ENCODE measurements around the gene USP24. TPM values are rescaled to one million over a fixed set of nuclear protein-coding genes. Genes with fewer than 3 reads are reported as not detected.
"Not testable (repeated sequence)": the region's sequence is repeated elsewhere in the genome, so short reads cannot be mapped to it uniquely, and the experiment has no call there.

Gene USP24
- total RNA-seq, 1 donor from 2014 or later = 49.5 TPM

DNA sequence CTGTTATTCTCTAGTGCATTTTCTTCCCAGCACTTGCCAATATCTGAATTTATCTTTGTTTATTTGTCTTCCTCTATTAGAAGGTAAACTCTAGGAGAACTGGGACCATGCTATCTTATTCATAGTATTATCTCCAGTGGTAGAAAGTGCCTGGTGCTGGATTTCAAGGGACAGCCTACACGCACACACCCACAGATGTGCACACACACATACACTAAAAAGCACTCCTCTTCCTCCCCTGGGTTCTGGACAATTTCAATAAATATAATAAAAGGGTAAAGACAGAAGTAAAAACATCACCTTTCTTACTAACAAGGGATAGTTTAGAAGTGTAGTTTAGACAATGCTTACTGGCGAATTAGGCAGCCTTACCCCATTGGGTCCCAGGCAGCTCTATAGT lies 28.5 kb upstream of the USP24 start:
- intact Hi-C loops (cut with micrococcal nuclease) = no loop called here
- no peak for DNase-seq
- peaks cover 14% of the 10 kb centered on the region for H3K27me3 Mint-ChIP-seq
- H3K4me1 Mint-ChIP-seq = no peaks in the 10 kb centered on the region
- H3K27ac Mint-ChIP-seq = no peak overlapping the region
- H3K4me3 Mint-ChIP-seq = no peak overlapping the region
- no peaks in the 10 kb centered on the region for H3K36me3 Mint-ChIP-seq (ENCODE audit: low read depth)
- H3K9me3 Mint-ChIP-seq = no peaks in the 10 kb centered on the region

DNA sequence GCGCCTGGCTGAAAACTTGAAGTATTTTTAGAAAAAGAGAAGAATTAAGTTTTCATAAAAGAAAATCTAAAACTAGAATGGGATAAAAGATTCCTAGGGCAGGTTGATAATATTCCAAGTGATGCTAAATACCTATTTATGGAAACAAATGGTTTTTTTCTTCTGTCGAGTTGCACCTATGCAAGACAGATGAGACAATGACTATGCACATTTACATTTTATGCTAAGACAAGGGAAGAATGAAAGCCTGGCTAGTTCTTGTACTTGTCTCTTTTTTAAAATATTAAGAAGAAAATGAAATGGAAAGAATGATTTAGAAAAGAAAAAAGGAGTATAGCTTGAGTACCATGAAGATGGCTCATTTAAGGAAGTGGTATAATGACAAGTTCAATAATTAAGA lies 24.4 kb upstream of the USP24 start:
- no peak overlapping the region for H3K4me3 Mint-ChIP-seq
- intact Hi-C loops (cut with micrococcal nuclease) = no loop called here
- no peaks in the 10 kb centered on the region for H3K9me3 Mint-ChIP-seq
- no peak for DNase-seq
- H3K36me3 Mint-ChIP-seq (ENCODE audit: low read depth) = no peaks in the 10 kb centered on the region
- H3K4me1 Mint-ChIP-seq = no peaks in the 10 kb centered on the region
- H3K27me3 Mint-ChIP-seq = peaks cover 19% of the 10 kb centered on the region
- no peak overlapping the region for H3K27ac Mint-ChIP-seq

GRCh38 chr1:55235722-55236121 lies 20.6 kb upstream of the USP24 start:
- no peaks in the 10 kb centered on the region for H3K36me3 Mint-ChIP-seq (ENCODE audit: low read depth)
- no peak overlapping the region for H3K27ac Mint-ChIP-seq
- H3K9me3 Mint-ChIP-seq = peaks cover 6% of the 10 kb centered on the region
- H3K27me3 Mint-ChIP-seq = peaks cover 20% of the 10 kb centered on the region
- peaks cover 5% of the 10 kb centered on the region for H3K4me1 Mint-ChIP-seq
- intact Hi-C loops (cut with micrococcal nuclease) = no loop called here
- H3K4me3 Mint-ChIP-seq = no peak overlapping the region
- no peak for DNase-seq

- no peak overlapping the region for H3K4me3 Mint-ChIP-seq
- H3K27ac Mint-ChIP-seq = no peak overlapping the region
- peaks cover 10% of the 10 kb centered on the region for H3K9me3 Mint-ChIP-seq
- no peak for DNase-seq
- H3K27me3 Mint-ChIP-seq = peaks cover 28% of the 10 kb centered on the region
- peaks cover 5% of the 10 kb centered on the region for H3K4me1 Mint-ChIP-seq
- no peaks in the 10 kb centered on the region for H3K36me3 Mint-ChIP-seq (ENCODE audit: low read depth)
- intact Hi-C loops (cut with micrococcal nuclease) = no loop called here
Measured at GRCh38 chr1:55234016-55234415, 18.9 kb upstream of the USP24 start.

DNA sequence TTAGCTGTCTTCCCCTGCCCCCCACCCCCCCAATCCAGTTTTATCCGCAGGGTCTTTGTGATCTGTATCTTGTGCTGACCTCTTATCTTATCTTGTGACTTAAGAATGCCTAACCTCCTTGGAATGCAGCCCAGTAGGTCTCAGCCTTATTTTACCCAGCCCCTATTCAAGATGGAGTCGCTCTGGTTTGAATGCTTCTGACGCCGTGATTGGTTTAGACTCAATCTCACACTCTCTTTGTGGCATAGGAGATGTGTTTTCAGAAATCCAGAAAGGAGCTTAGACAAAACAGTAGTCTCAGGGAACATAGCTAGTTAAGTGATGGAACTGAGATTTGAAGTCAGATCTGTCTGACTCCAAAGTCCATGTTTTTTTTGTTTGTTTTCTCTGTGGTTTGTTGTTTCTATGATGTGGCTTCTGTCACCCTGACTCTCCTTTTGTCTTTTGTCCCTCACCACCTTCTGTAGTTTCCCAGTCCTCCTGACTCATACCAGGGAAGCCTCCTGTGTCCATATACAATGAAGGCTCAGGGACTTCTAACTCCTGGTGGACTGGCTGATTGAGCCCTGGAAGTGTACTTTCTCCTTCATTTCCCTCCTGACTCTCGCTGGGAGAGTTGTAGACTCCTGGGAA lies 18.1 kb upstream of the USP24 start:
- Mint-ChIP-seq H3K4me1 (peaks cover 5% of the 10 kb centered on the region), H3K4me3 (no peak overlapping the region), H3K27me3 (peaks cover 29% of the 10 kb centered on the region), H3K9me3 (peaks cover 13% of the 10 kb centered on the region), H3K36me3 (ENCODE audit: low read depth) (no peaks in the 10 kb centered on the region), H3K27ac (no peak overlapping the region)
- intact Hi-C loops (cut with micrococcal nuclease) = no loop called here
- DNase-seq = no peak

DNA sequence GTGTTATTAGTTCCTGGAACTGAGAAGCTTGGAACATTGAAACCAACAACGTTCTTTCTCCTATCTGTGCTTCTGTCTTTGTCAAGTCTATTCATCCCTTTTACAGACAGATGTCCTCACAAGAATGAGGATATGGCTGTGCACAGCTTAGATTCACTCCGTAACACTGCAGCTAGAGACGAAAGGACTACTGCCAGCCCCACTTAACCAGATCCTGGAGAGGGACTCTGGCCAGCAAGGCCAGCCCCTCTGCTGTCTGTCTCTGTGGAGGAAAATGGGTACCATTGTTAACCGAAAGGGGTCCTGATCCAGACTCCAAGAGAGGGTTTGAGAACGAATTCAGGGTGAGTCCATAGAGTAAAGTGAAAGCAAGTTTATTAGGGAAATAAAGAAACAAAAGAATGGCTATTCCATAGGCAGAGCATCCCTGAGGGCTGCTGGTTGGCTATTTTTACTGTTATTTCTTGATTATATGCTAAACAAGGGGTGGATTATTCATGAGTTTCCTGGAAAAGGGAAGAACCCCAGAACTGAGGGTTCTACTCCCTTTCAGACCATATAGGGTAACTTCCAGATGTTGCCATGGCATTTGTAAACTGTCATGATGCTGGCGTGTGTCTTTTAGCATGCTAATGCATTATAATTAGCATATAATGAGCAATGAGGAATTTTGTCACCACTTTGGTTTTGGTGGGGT lies 17.4 kb upstream of the USP24 start:
- Mint-ChIP-seq H3K4me1 (peaks cover 5% of the 10 kb centered on the region), H3K27ac (no peak overlapping the region), H3K9me3 (peaks cover 13% of the 10 kb centered on the region), H3K27me3 (peaks cover 29% of the 10 kb centered on the region), H3K36me3 (ENCODE audit: low read depth) (no peaks in the 10 kb centered on the region), H3K4me3 (no peak overlapping the region)
- no peak for DNase-seq
- intact Hi-C loops (cut with micrococcal nuclease) = no loop called here

DNA sequence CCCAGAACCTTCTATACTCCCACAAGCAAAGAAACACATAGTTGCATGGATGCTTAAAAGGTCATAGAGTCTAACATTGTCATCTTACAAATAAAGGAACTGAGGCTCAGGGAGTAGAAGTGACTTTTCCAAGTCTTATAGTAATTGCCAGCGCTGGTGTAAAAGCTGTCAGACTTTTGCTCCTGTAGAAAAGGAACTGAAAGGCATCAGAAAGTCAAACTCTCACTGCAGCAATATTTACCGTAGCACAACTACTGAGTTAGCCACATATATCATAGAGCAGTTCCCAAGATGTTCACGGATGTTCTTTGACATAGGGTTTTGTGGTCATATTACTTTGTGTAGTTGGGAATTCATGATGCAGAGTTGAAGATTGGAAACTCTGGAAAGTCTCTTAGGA lies 16.6 kb upstream of the USP24 start:
- H3K36me3 Mint-ChIP-seq (ENCODE audit: low read depth) = no peaks in the 10 kb centered on the region
- peaks cover 16% of the 10 kb centered on the region for H3K9me3 Mint-ChIP-seq
- H3K27ac Mint-ChIP-seq = no peak overlapping the region
- no peak overlapping the region for H3K4me3 Mint-ChIP-seq
- H3K27me3 Mint-ChIP-seq = peaks cover 29% of the 10 kb centered on the region
- DNase-seq = no peak
- peaks cover 5% of the 10 kb centered on the region for H3K4me1 Mint-ChIP-seq
- intact Hi-C loops (cut with micrococcal nuclease) = no loop called here

DNA sequence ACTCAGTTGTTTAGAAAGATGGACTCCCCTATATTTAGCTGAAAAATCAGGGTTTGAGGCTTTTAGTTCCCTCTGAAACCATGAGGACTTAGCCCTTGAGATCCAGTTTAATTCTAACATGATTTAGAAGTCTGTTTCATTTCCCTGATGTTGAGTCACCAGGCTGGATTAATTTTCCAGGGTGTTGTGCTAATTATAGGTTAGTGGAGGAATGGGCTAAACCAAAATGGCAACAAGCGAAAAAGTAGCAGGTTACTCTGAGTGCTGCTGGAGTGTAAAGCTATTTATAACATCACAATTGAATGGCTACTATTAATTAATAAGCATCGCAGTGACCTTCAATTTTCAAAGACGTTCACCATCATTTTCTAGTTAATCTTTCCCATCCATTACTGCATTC lies 15.5 kb upstream of the USP24 start:
- no peak for DNase-seq
- peaks cover 16% of the 10 kb centered on the region for H3K9me3 Mint-ChIP-seq
- peaks cover 5% of the 10 kb centered on the region for H3K4me1 Mint-ChIP-seq
- intact Hi-C loops (cut with micrococcal nuclease) = no loop called here
- H3K4me3 Mint-ChIP-seq = no peak overlapping the region
- H3K27ac Mint-ChIP-seq = no peak overlapping the region
- peaks cover 27% of the 10 kb centered on the region for H3K27me3 Mint-ChIP-seq
- no peaks in the 10 kb centered on the region for H3K36me3 Mint-ChIP-seq (ENCODE audit: low read depth)

DNA sequence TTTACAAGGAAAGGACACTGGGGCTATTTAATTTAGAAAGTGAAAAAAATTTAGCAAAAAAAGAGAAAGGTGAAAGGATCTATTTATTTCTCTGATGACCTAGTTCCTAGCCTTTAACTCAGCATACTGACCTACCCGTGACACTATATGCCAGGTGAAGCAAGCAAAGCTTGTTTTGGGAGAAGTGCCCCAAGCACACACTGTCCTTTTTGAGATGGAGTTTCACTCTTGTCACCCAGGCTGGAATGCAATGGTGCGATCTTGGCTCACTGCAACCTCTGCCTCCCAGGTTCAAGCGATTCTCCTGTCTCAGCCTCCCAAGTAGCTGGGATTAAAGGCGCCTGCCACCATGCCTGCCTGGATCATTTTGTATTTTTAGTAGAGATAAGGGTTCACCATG lies 14.6 kb upstream of the USP24 start:
- H3K4me1 Mint-ChIP-seq; intact Hi-C loops (cut with micrococcal nuclease); H3K27ac Mint-ChIP-seq: not testable (repeated sequence)

DNA sequence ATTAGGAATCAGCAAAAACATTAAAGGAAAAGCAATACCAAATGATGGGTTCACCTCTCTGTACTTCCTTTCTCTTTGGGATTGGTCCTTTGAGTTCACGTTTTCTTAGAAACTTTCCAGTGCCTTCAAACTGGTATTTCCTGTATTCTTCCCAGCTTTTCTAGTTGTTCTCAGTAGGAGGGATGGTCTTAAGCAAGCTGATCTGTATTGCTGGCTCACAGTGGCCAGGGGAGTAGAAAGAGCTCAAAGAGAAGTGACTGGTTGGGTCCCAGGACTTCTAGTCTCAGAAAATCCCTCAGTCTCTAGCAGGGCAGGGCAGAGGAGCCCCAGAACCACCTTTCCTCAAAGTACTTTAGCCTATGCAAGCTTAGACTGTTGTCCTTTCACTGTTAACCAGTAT lies 10.1 kb upstream of the USP24 start:
- peak; percentile 33 for DNase-seq
- intact Hi-C loops (cut with micrococcal nuclease) = no loop called here
- Mint-ChIP-seq H3K4me3 (no peak overlapping the region), H3K27me3 (peaks cover 15% of the 10 kb centered on the region), H3K9me3 (peaks cover 11% of the 10 kb centered on the region), H3K27ac (no peak overlapping the region), H3K36me3 (ENCODE audit: low read depth) (no peaks in the 10 kb centered on the region), H3K4me1 (no peaks in the 10 kb centered on the region)

More for the DNA sequence above, 14.6 kb upstream of the USP24 start:
- not testable (repeated sequence) for H3K36me3 Mint-ChIP-seq (ENCODE audit: low read depth); H3K4me3 Mint-ChIP-seq; DNase-seq
- peaks cover 16% of the 10 kb centered on the region for H3K9me3 Mint-ChIP-seq
- peaks cover 27% of the 10 kb centered on the region for H3K27me3 Mint-ChIP-seq

- Mint-ChIP-seq H3K27me3 (peaks cover 12% of the 10 kb centered on the region), H3K4me1 (no peaks in the 10 kb centered on the region), H3K36me3 (ENCODE audit: low read depth) (no peaks in the 10 kb centered on the region), H3K9me3 (peaks cover 11% of the 10 kb centered on the region), H3K4me3 (no peak overlapping the region), H3K27ac (no peak overlapping the region)
- DNase-seq = peak; percentile 39
- intact Hi-C loops (cut with micrococcal nuclease) = no loop called here
Measured at GRCh38 chr1:55224729-55225128, 9.6 kb upstream of the USP24 start.

DNA sequence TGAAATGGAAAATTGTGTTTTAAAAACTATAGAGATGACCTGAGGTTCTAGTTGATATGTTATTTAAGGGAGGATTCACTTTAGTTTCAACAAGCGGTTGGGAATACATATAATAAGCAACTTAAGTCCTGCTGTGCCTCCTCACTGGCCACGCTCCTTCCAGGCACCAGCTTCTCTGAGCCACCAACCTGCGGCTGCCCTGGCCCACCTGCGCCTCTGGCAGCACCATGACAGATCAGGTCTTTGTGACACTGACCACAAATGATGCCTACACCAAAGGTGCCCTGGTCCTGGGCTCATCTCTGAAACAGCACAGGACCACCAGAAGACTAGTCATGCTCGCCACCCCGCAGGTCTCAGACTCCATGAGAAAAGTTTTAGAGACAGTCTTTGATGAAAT lies 7.0 kb upstream of the USP24 start:
- Mint-ChIP-seq H3K4me1 (peaks cover 7% of the 10 kb centered on the region), H3K36me3 (ENCODE audit: low read depth) (no peaks in the 10 kb centered on the region), H3K4me3 (no peak overlapping the region), H3K9me3 (no peaks in the 10 kb centered on the region), H3K27me3 (peaks cover 5% of the 10 kb centered on the region), H3K27ac (no peak overlapping the region)
- no peak for DNase-seq
- intact Hi-C loops (cut with micrococcal nuclease) = no loop called here

DNA sequence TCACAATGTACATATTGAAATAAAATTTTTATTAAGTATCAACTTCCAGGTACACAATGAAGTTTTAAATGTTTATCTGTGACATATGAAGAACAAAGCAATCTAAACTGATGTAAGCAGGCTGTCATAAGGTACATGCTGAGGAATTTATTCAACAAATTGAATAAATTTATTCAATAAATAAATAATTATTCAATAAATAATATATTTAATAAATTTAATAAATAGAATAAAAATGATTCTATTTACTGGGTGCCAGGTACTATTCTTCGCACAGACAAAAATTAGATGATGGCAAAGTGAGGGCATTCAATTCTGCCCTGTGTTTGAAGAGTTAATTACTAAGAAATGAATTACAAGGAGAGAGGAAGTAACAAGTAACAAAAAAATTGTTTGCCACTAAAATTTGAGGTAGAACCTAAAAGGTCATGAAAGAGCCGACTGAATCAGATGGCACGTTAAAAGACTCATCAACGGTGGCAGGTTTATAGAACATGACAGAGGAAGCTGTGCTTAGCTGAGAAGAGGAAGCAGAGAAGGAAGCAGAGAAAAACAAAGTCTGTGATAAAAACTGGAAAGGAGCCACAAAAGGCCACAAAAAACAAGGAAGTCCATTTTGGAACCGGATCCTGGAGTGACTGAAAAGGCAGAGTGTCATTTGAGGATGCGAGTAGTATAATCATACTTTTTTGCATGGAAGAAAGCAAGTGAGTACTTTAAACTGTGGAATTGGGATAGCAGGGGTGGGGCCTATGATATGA lies 2.2 kb upstream of the USP24 start:
- peak overlapping the region; percentile 17 for H3K4me3 Mint-ChIP-seq
- peaks cover 12% of the 10 kb centered on the region for H3K36me3 Mint-ChIP-seq (ENCODE audit: low read depth)
- DNase-seq = peak; percentile 67
- H3K27me3 Mint-ChIP-seq = peaks cover 2% of the 10 kb centered on the region
- H3K4me1 Mint-ChIP-seq = peaks cover 40% of the 10 kb centered on the region
- intact Hi-C loops (cut with micrococcal nuclease) = loop anchor here (2.0 kb wide), 1 partner anchor 77 kb away; no protein-coding TSS in a partner anchor
- peak overlapping the region; percentile 34 for H3K27ac Mint-ChIP-seq
- H3K9me3 Mint-ChIP-seq = no peaks in the 10 kb centered on the region

- Mint-ChIP-seq H3K36me3 (ENCODE audit: low read depth) (peaks cover 14% of the 10 kb centered on the region), H3K9me3 (no peaks in the 10 kb centered on the region), H3K27me3 (peaks cover 2% of the 10 kb centered on the region), H3K27ac (peak overlapping the region; percentile 93), H3K4me3 (peak overlapping the region; percentile 87), H3K4me1 (peaks cover 51% of the 10 kb centered on the region)
- no peak for DNase-seq
- intact Hi-C loops (cut with micrococcal nuclease) = loop anchor here (2.0 kb wide), 1 partner anchor 75 kb away; no protein-coding TSS in a partner anchor
Measured at GRCh38 chr1:55216096-55216495, 932 bp upstream of the USP24 start.
